Measurements from ENCODE around the gene PLA2G2F. TPM values are rescaled to one million over a fixed set of nuclear protein-coding genes. Genes with fewer than 3 reads are reported as not detected.
A peak's percentile ranks its signal among the peaks of the same experiment; 100 is the strongest.

Gene PLA2G2F
- total RNA-seq, 4 donors from 2014 or later = 0.07 TPM; not detected in 3

DNA sequence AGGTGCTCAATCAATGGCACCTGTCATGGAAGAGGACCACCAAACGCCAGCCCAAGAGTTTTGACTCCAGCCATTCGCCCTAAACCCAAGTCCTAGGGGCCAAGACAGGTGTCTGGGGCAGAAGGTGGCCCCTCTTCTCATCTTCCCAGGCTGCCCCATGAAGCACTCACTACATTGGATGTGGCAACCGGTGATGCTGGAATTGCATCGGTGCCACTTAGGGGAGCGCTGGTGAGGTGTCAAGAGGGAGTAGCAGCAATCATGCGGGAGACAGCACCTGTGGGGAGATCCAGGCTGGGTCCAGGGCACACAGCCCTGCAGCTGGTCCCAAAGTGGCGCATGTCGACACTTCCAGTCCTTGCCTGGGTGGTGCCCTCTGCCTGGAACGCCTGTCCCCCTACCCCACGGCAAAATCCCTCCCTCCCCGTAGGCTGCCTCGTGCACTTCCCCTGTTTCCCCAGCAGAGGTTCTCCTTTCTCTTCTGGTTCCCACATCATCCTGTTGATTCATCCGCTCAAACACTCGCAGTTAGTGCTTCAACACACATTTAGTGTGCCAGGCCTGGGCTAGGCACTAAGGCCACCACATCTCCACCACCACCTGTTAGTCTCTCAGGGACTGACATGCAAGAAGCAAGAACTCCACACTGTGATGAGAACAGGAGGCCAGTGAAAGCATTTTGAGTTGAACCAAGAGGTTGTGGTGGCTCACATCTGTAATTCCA is 38.3 kb upstream of the PLA2G2F start:
- no peak overlapping the region for H3K4me3 ChIP-seq
- peak in 1 of 2 donors; percentile 21 for DNase-seq
- H3K4me1 ChIP-seq = no peaks in the 10 kb centered on the region
- H3K27ac ChIP-seq = no peak overlapping the region
- H3K27me3 ChIP-seq = no peaks in the 10 kb centered on the region
- intact Hi-C loops (cut with DNase I; ENCODE audit: low total_unique reads) = no loop called here
- TF ChIP-seq, protein P1, sequence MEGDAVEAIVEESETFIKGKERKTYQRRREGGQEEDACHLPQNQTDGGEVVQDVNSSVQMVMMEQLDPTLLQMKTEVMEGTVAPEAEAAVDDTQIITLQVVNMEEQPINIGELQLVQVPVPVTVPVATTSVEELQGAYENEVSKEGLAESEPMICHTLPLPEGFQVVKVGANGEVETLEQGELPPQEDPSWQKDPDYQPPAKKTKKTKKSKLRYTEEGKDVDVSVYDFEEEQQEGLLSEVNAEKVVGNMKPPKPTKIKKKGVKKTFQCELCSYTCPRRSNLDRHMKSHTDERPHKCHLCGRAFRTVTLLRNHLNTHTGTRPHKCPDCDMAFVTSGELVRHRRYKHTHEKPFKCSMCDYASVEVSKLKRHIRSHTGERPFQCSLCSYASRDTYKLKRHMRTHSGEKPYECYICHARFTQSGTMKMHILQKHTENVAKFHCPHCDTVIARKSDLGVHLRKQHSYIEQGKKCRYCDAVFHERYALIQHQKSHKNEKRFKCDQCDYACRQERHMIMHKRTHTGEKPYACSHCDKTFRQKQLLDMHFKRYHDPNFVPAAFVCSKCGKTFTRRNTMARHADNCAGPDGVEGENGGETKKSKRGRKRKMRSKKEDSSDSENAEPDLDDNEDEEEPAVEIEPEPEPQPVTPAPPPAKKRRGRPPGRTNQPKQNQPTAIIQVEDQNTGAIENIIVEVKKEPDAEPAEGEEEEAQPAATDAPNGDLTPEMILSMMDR (IDR thresholded peaks at IDR 0.05) = peak; percentile 40 to 77 (median 62)
- no peak for TF ChIP-seq POLR2A (IDR thresholded peaks at IDR 0.05)
- H3K36me3 ChIP-seq = no peaks in the 10 kb centered on the region
- no peaks in the 10 kb centered on the region for H3K9me3 ChIP-seq

DNA sequence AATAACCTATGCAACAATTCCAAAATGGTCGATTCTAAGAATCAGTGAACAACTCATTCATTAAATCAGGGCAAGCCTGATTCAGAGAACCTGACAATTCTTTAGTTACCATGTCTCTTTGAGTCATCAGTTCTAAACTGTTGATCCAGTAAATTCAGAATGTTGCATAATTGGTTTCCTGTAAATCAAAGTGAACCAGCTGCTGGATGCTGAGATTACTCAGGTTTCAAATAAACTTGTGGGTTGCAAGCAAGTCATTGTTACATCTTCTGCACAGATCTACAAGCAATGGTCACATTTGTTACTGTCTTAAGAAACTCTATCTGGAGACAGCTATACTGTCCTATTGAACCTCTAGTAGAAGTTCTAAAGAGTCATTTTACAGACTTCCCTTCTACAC is 36.2 kb upstream of the PLA2G2F start:
- intact Hi-C loops (cut with DNase I; ENCODE audit: low total_unique reads) = no loop called here
- DNase-seq = no peak
- no peaks in the 10 kb centered on the region for H3K36me3 ChIP-seq
- H3K9me3 ChIP-seq = no peaks in the 10 kb centered on the region
- no peaks in the 10 kb centered on the region for H3K4me1 ChIP-seq
- H3K27me3 ChIP-seq = no peaks in the 10 kb centered on the region
- H3K4me3 ChIP-seq = no peak overlapping the region
- H3K27ac ChIP-seq = no peak overlapping the region
- TF ChIP-seq, protein P1 (IDR thresholded peaks at IDR 0.05) = no peak
- no peak for TF ChIP-seq POLR2A (IDR thresholded peaks at IDR 0.05)

DNA sequence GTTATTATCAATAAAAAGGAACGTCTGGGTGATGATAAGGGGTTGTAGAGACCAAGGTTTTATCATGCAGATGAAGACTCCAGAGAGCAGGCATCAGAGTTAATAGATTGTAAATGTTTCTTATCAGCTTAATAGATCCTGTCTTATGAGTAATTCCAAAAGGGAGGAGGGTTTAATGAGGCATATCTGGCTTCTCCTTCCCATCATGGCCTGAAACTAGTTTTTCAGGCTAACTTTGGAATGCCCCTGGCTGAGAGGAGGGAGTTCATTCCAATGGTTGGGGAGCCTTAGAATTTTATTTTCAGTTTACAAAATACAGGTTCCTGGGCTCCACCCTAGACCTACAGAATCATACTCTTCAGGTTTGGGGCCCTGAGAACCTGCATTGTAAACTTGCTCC is 33.3 kb upstream of the PLA2G2F start:
- no peak for DNase-seq
- intact Hi-C loops (cut with DNase I; ENCODE audit: low total_unique reads) = no loop called here
- Histone ChIP-seq H3K27ac (no peak overlapping the region), H3K9me3 (no peaks in the 10 kb centered on the region), H3K4me1 (peaks cover 0 to 11% of the 10 kb centered on the region in 2 donors), H3K27me3 (no peaks in the 10 kb centered on the region), H3K36me3 (no peaks in the 10 kb centered on the region), H3K4me3 (no peak overlapping the region)
- TF ChIP-seq POLR2A (IDR thresholded peaks at IDR 0.05) = no peak
- TF ChIP-seq, protein P1 (IDR thresholded peaks at IDR 0.05) = no peak

DNA sequence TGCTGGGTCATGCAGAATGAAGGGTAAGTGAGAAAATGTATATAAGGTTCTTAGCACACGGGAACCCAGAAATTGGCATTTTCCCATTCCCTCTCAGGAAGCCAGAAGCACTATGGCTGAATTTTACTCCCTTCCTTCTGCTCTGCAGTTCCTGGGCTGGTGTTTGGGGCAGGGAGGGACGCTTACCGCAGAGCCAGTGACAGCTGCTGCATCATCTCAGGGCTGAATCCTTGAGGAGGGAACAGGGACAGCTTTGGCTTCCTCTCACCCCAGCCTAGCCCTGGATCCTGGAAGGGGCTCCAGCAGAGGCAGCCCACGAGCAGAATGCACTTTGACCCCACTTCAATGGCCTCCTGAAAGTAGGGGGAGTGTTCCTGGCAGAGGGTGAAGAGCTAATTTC is 31.8 kb upstream of the PLA2G2F start:
- no peak for DNase-seq
- H3K4me1 ChIP-seq = peaks cover 0 to 11% of the 10 kb centered on the region in 2 donors
- intact Hi-C loops (cut with DNase I; ENCODE audit: low total_unique reads) = no loop called here
- H3K4me3 ChIP-seq = no peak overlapping the region
- no peak for TF ChIP-seq POLR2A (IDR thresholded peaks at IDR 0.05)
- TF ChIP-seq, protein P1 (IDR thresholded peaks at IDR 0.05) = no peak
- no peak overlapping the region for H3K27ac ChIP-seq
- H3K9me3 ChIP-seq = no peaks in the 10 kb centered on the region
- H3K36me3 ChIP-seq = no peaks in the 10 kb centered on the region
- no peaks in the 10 kb centered on the region for H3K27me3 ChIP-seq

DNA sequence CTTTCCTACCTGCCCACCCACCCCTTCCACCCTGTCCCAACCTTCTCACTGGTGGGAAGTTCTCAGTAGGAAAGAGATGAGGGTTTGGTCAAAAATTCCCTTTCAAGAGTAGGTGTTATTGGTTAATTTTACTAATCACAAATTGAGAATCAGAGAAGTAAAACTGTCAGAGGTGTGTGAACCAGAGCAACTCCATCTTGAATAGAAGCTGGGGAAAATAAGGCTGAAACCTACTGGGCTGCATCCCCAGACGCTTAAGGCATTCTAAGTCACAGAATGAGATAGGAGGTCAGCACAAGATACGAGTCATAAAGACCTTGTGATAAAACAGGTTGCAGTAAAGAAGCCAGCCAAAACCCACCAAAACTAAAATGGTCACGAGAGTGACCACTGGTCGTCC is 31.3 kb upstream of the PLA2G2F start:
- H3K27me3 ChIP-seq = no peaks in the 10 kb centered on the region
- TF ChIP-seq, protein P1 (IDR thresholded peaks at IDR 0.05) = no peak
- no peak for TF ChIP-seq POLR2A (IDR thresholded peaks at IDR 0.05)
- no peaks in the 10 kb centered on the region for H3K36me3 ChIP-seq
- H3K27ac ChIP-seq = peak overlapping the region in 1 of 2 donors; percentile 70
- no peaks in the 10 kb centered on the region for H3K9me3 ChIP-seq
- peaks cover 0 to 11% of the 10 kb centered on the region in 2 donors for H3K4me1 ChIP-seq
- no peak overlapping the region for H3K4me3 ChIP-seq
- intact Hi-C loops (cut with DNase I; ENCODE audit: low total_unique reads) = no loop called here
- no peak for DNase-seq

Measured in uterus (tissue), 4 donors.